Stimulated activated CD4-positive, alpha-beta T cell treated with anti-CD3 and anti-CD28 coated beads, TNF-alpha, amount 100 ng/mL, for 4 hours (primary cell): ENCODE data around the gene NOS1AP.

ENCODE experiments used
- DNase-seq, 3 experiments: peaks; one replicate each; pipeline ENCODE4 v3.0.0-alpha.2; 2020; ENCODE audit warnings: low read depth in 3 of 3

Gene NOS1AP

GRCh38 chr1:162138112-162138511, 68.6 kb downstream of the NOS1AP start:
- no peak for DNase-seq

- no peak for DNase-seq
Measured at GRCh38 chr1:162138599-162139181, 69.2 kb downstream of the NOS1AP start.

- DNase-seq = no peak
Measured at GRCh38 chr1:162139211-162139610, 69.7 kb downstream of the NOS1AP start.

- DNase-seq = no peak
Measured at GRCh38 chr1:162141281-162142054, 72.0 kb downstream of the NOS1AP start.

GRCh38 chr1:162142968-162143367, 73.5 kb downstream of the NOS1AP start:
- no peak for DNase-seq

GRCh38 chr1:162144268-162144667, 74.8 kb downstream of the NOS1AP start:
- no peak for DNase-seq

- no peak for DNase-seq
Measured at GRCh38 chr1:162144853-162145252, 75.4 kb downstream of the NOS1AP start.

- DNase-seq = no peak
Measured at GRCh38 chr1:162145280-162145965, 75.9 kb downstream of the NOS1AP start.

- no peak for DNase-seq
Measured at GRCh38 chr1:162145966-162146696, 76.6 kb downstream of the NOS1AP start.

GRCh38 chr1:162147760-162148159, 78.3 kb downstream of the NOS1AP start:
- DNase-seq = no peak

GRCh38 chr1:162150112-162150511, 80.6 kb downstream of the NOS1AP start:
- DNase-seq = no peak

GRCh38 chr1:162151900-162152829, 82.7 kb downstream of the NOS1AP start:
- DNase-seq = no peak

- DNase-seq = no peak
Measured at GRCh38 chr1:162153374-162153773, 83.9 kb downstream of the NOS1AP start.

GRCh38 chr1:162157469-162157868, 88.0 kb downstream of the NOS1AP start:
- DNase-seq = no peak

GRCh38 chr1:162158624-162159271, 89.3 kb downstream of the NOS1AP start:
- DNase-seq = no peak

GRCh38 chr1:162159515-162159914, 90.0 kb downstream of the NOS1AP start:
- no peak for DNase-seq

GRCh38 chr1:162161916-162162550, 92.5 kb downstream of the NOS1AP start:
- DNase-seq = no peak

- no peak for DNase-seq
Measured at GRCh38 chr1:162165528-162165927, 96.0 kb downstream of the NOS1AP start.

GRCh38 chr1:162166917-162167615, 97.6 kb downstream of the NOS1AP start:
- no peak for DNase-seq

GRCh38 chr1:162168261-162168660, 98.8 kb downstream of the NOS1AP start:
- DNase-seq = no peak
